Heart right ventricle (tissue), 16 donors: ENCODE measurements around the gene UBE2D3. TPM values are rescaled to one million over a fixed set of nuclear protein-coding genes. Genes with fewer than 3 reads are reported as not detected.

Experiments used
- ATAC-seq, 8 donors: fragments of 200-7000 bp; cut with Tn5 transposase; one replicate each; pipeline ENCODE4 v1.9.1; 2020; ENCODE audit warnings: mild to moderate bottlenecking in 8 of 8, moderate library complexity in 8 of 8, moderate number of reproducible peaks in 1 of 8
- DNase-seq, 2 donors: peaks; one replicate each; pipeline ENCODE4 v3.0.0-alpha.2; 2020
- H3K27ac ChIP-seq, 10 donors: fragments of 200-600 bp; sonication (generic) in 2 of 10; one replicate each; pipeline versions ENCODE4 v1.5.0 to v1.8.0; 2020 to 2022; ENCODE audit warnings: mild to moderate bottlenecking in 3 of 10
- H3K27me3 ChIP-seq, 7 donors: fragments of 200-600 bp; one replicate each; pipeline ENCODE4 v1.8.0; 2021 to 2022; ENCODE audit warnings: mild to moderate bottlenecking in 2 of 7
- H3K36me3 ChIP-seq, 9 donors: fragments of 200-600 bp; sonication (generic) in 1 of 9; one replicate each; pipeline versions ENCODE4 v1.5.0 to v1.8.0; 2020 to 2022; ENCODE audit warnings: mild to moderate bottlenecking in 2 of 9
- H3K4me1 ChIP-seq, 9 donors: fragments of 200-600 bp; sonication (generic) in 1 of 9; one replicate each; pipeline versions ENCODE4 v1.5.0 to v1.8.0; 2020 to 2022; ENCODE audit warnings: mild to moderate bottlenecking in 4 of 9
- H3K4me3 ChIP-seq, 10 donors: fragments of 200-600 bp; sonication (generic) in 2 of 10; one replicate each; pipeline versions ENCODE4 v1.5.0 to v1.8.0; 2020 to 2022; ENCODE audit warnings: mild to moderate bottlenecking in 7 of 10, moderate library complexity in 2 of 10
- H3K9me3 ChIP-seq, 11 donors: fragments of 200-600 bp in 10 of 11; sonication (generic) in 2 of 11; one replicate each; pipeline versions ENCODE4 v1.5.0 to v1.8.0; 2013 to 2022; ENCODE audit warnings: mild to moderate bottlenecking in 2 of 11, control low read depth in 1 of 11, moderate library complexity in 1 of 11
- CTCF ChIP-seq, 9 donors: fragments of 200-600 bp; sonication (generic) in 2 of 9; IDR thresholded peaks; one replicate each; pipeline versions ENCODE4 v1.5.0 to v1.8.0; 2021 to 2022; ENCODE audit warnings: antibody characterized with exemption in 9 of 9, mild to moderate bottlenecking in 5 of 9, moderate library complexity in 1 of 9
- WGBS, 2 donors: extraction: QIAGEN DNeasy Blood & Tissue Kit; methylation state at CpG; one replicate each; pipeline ENCODE4 v1.1.7; 2013; ENCODE audit warnings: inconsistent platforms in 1 of 2; 5-methylcytosine and 5-hydroxymethylcytosine counted together
- intact Hi-C, 10 donors: fragments of 100-400 bp; cut with DNase I; formaldehyde crosslinking; loops; one replicate each; pipeline versions ENCODE4 v1.11.1 to v1.14.2; 2022
- polyA plus RNA-seq, 2 donors: library from polyadenylated mRNA; stranded (reverse); fragments of 200-250 nt; gene quantifications; one replicate each; pipeline ENCODE4 v1.2.3, GENCODE V29; 2013
- total RNA-seq, 10 donors: library from RNA; stranded (reverse); fragmentation: NEBNext Ultra II Directional in 3 of 10; extraction: Animal tissue kit (Norgen Biotek cat#: 25700) in 3 of 10; gene quantifications; one replicate each; pipeline versions ENCODE4 v1.2.1 to v1.2.4, GENCODE V29; 2021 to 2023
- donor health status: Arrhythmogenic right ventricular cardiomyopathy.
- donor health status: ischemic (EF 13 %, LVEDD 7.1; RV severe dilation, severe dysfunction).
- donor health status: healthy with polysubstance abuse.
- donor health status: DM: no; HTN: yes; CAD: no.
- donor health status: DM: no; HTN: no; CAD: no.
- donor health status: ischemic (EF 25% LVEDD 6.9; RV normal size, moderate dysfunction).
- donor health status: ischemic (EF 25% LVEDD 5.7; RV mildly dilated, moderate dysfunction).
- donor health status: healthy.
- donor health status: DM: yes; HTN: yes; CAD: no.
- donor health status: Ischemic cardiomyopathy.
- donor health status: ischemic (EF 35%, LVEDD 5.7; RV mildly dilated, moderate dysfunction).
- donor health status: nonischemic (EF 11% LVEDD 7.7; RV severe dilation, severe dysfunction).
- donor health status: DM: yes; HTN: yes; CAD: no.
- donor health status: PGD.
- donor health status: ischemic (EF 29% LVEDD 5.4; RV normal size, mild dysfunction).
- donor health status: nonischemic (EF 23%, LVEDD 6.1; RV moderate dilation, normal function).

UBE2D3 gene
- total and polyA plus RNA-seq, 12 donors = 99.3 to 297 (median 247) TPM

GRCh38 chr4:102758241-102759160 lies 68.8 kb downstream of the UBE2D3 start:
- Histone ChIP-seq H3K27ac (peak overlapping the region in 1 of 10 donors; percentile 94), H3K4me1 (peaks cover 0 to 40% (median 17%) of the 10 kb centered on the region in 9 donors), H3K36me3 (no peaks in the 10 kb centered on the region), H3K9me3 (peaks cover 0 to 15% (median 0%) of the 10 kb centered on the region in 11 donors), H3K4me3 (peak overlapping the region in 1 of 10 donors; percentile 84), H3K27me3 (no peaks in the 10 kb centered on the region)
- no peak for TF ChIP-seq CTCF (IDR thresholded peaks at IDR 0.05)
- ATAC-seq (no peak), DNase-seq (no peak)
- intact Hi-C loops = no loop called here
- WGBS, 2 donors = 86 to 89% methylated on average over 11 of the region's 11 CpGs

DNA sequence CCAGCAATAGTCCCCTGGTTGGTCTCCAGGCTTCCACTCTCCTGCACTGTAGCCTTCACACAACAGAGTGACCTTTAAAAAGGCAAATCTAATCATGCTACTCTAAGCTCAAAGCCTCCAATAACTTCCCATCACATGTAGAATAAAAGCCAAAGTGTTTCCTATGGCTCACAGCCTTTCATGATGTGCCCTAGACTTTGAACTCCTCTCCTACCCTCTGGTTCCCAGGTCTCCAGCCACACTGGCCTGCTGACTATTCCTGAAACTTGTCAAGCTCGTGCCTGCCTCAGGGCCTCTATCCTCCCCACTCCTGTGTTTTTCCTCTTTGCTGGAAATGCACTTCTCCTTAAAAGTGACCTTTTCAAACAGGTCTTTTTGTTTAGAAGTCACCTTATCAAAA lies 69.7 kb downstream of the UBE2D3 start:
- Histone ChIP-seq H3K9me3 (peaks cover 0 to 15% (median 0%) of the 10 kb centered on the region in 11 donors), H3K36me3 (no peaks in the 10 kb centered on the region), H3K4me1 (peaks cover 0 to 40% (median 17%) of the 10 kb centered on the region in 9 donors), H3K4me3 (no peak overlapping the region), H3K27ac (peak overlapping the region in 1 of 10 donors; percentile 13), H3K27me3 (no peaks in the 10 kb centered on the region)
- intact Hi-C loops = no loop called here
- 23 to 61% methylated on average over 1 of the region's 1 CpG for WGBS, 2 donors
- no peak for ATAC-seq
- no peak for TF ChIP-seq CTCF (IDR thresholded peaks at IDR 0.05)
- no peak for DNase-seq

- intact Hi-C loops = no loop called here
- H3K27ac ChIP-seq = no peak overlapping the region
- WGBS, 2 donors = 95% methylated on average over 2 of the region's 2 CpGs
- H3K27me3 ChIP-seq = no peaks in the 10 kb centered on the region
- TF ChIP-seq CTCF (IDR thresholded peaks at IDR 0.05) = no peak
- no peak overlapping the region for H3K4me3 ChIP-seq
- peaks cover 0 to 9% (median 0%) of the 10 kb centered on the region in 9 donors for H3K36me3 ChIP-seq
- ATAC-seq (no peak), DNase-seq (no peak)
- peaks cover 0 to 15% (median 0%) of the 10 kb centered on the region in 11 donors for H3K9me3 ChIP-seq
- peaks cover 0 to 42% (median 7%) of the 10 kb centered on the region in 9 donors for H3K4me1 ChIP-seq
Measured at GRCh38 chr4:102754044-102754443, 73.3 kb downstream of the UBE2D3 start.

DNA sequence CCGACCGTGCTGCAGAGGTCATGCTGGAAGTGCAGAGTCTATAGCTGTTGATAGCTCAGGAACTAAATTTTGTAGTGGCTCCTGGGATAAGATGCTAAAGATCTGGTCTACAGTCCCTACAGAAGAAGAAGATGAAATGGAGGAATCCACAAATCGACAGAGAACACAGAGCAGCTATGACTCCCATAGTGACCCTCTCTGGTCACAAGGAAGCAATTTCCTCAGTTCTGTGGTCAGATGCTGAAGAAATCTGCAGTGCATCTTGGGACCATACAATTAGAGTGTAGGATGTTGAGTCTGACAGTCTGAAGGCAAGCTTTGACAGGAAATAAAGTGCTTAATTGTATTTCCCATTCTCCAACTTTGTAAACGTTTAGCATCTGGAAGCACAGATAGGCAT lies 75.4 kb downstream of the UBE2D3 start:
- ATAC-seq = no peak
- H3K4me1 ChIP-seq = peaks cover 0 to 23% (median 0%) of the 10 kb centered on the region in 9 donors
- DNase-seq = no peak
- peak overlapping the region in 1 of 10 donors; percentile 21 for H3K27ac ChIP-seq
- no peak for TF ChIP-seq CTCF (IDR thresholded peaks at IDR 0.05)
- no peak overlapping the region for H3K4me3 ChIP-seq
- peaks cover 0 to 12% (median 0%) of the 10 kb centered on the region in 9 donors for H3K36me3 ChIP-seq
- 70 to 72% methylated on average over 4 of the region's 4 CpGs for WGBS, 2 donors
- peaks cover 0 to 15% (median 0%) of the 10 kb centered on the region in 11 donors for H3K9me3 ChIP-seq
- no peaks in the 10 kb centered on the region for H3K27me3 ChIP-seq
- intact Hi-C loops = no loop called here

Other genes starting within 250 kb of the UBE2D3 start
- gene MANBA, start 66.6 kb downstream of the UBE2D3 start, total RNA-seq = 10 to 100 TPM; 17.9 to 47.7 (median 28.5) TPM
- 10 to 100 TPM in 1 of 2 donors, 1 to 10 TPM in 1; 8.9 to 10.7 TPM for gene MANBA, start 66.6 kb downstream of the UBE2D3 start, polyA plus RNA-seq
- 10 to 100 TPM; 12.1 to 22.1 (median 16.9) TPM for gene CISD2, start 41.4 kb upstream of the UBE2D3 start, total RNA-seq
- 10 to 100 TPM; 11.0 to 31.0 TPM for gene CISD2, start 41.4 kb upstream of the UBE2D3 start, polyA plus RNA-seq
- 1 to 10 TPM in 2 of 10 donors, under 1 TPM in 5, not detected in 3; 0.19 to 1.4 (median 0.67) TPM for gene SLC9B1, start 192.2 kb upstream of the UBE2D3 start, total RNA-seq
- under 1 TPM; 0.07 to 0.22 TPM for gene SLC9B1, start 192.2 kb upstream of the UBE2D3 start, polyA plus RNA-seq
- gene SLC9B2, start 249.2 kb upstream of the UBE2D3 start, total RNA-seq = 10 to 100 TPM in 1 of 10 donors, 1 to 10 TPM in 8, under 1 TPM in 1; 1.00 to 11.4 (median 3.6) TPM
- 1 to 10 TPM; 1.9 to 3.0 TPM for gene SLC9B2, start 249.2 kb upstream of the UBE2D3 start, polyA plus RNA-seq